GM18907 (cell line): ENCODE results near the gene ATOSB.

Experiments
- ATAC-seq: cut with Tn5 transposase; IDR thresholded peaks from one replicate; pipeline ENCODE4 v1.9.1; 2021; ENCODE audit warnings: mild to moderate bottlenecking, moderate library complexity; ENCODE audit not compliant: unreplicated experiment

ATOSB gene

DNA sequence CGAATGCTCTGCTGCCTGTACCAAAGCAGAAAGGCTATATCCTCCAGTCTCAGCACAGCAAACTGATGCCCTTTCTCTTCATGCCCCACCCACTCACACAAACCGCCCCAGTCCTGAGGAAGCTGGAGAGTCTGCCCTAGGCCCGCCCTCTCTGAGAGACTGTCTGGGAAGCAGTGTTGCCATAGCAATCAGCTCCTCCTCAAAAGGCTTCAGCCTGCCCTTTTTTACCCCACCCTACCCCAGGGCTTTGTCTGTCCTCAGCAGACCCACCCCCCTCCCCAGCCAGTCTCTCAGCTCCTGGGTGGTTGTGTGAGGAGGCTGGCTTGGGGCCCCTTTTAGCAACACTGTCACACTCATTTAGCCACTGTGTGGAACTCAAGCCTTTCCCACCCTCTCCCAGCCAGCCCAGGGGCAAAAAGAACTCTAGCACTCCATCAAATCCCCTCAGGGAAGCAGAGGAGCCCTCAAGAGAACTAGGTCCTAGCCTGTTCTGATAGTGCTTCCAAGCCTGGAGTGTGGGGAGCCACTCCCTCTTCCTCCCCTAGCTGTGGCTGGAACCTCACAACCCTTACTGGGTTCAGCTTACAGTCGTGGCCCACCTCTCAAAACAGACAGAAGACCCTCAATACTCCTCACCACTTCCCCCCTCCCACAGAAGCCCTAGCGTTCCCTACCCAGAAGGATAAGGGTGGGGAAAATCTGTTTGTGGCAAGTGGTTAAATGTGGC is 1.4 kb downstream of the ATOSB start:
- no peak for ATAC-seq

DNA sequence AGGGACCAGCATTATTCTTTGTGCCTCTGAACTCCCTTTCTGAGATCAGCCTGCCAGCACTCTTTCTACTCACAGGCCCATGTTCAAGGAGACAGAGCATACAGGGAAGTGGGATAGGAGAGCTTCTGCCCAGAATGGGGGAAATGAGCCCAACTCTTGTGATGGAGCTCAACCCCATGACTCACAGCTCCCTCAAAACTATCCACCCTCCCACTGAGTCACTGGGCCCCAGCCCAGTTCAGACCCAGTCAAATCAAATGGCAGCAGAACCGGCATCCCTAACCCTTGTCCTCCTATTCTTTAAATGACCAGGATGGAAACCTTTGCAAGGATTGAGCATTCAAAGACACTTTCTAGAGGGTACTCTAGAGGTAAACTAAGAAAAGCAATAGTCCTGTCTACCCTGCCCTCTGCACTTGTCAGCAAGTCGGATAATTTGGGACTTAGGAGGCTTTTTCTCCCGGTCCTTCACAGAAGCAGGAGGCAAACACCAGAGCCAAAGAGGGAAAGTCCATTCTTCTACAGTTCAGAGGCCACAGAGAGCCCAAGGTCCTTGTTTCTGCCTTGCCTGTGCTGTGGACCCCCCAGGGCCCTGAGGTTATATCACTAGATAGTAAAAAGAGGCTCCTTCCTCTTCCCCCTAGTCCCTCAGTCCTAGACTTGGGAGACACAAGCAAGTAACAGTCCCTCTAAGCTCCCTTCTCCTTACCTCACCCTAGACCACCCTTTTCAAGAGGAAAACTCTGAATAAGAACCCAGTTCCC is 3.2 kb downstream of the ATOSB start:
- no peak for ATAC-seq

DNA sequence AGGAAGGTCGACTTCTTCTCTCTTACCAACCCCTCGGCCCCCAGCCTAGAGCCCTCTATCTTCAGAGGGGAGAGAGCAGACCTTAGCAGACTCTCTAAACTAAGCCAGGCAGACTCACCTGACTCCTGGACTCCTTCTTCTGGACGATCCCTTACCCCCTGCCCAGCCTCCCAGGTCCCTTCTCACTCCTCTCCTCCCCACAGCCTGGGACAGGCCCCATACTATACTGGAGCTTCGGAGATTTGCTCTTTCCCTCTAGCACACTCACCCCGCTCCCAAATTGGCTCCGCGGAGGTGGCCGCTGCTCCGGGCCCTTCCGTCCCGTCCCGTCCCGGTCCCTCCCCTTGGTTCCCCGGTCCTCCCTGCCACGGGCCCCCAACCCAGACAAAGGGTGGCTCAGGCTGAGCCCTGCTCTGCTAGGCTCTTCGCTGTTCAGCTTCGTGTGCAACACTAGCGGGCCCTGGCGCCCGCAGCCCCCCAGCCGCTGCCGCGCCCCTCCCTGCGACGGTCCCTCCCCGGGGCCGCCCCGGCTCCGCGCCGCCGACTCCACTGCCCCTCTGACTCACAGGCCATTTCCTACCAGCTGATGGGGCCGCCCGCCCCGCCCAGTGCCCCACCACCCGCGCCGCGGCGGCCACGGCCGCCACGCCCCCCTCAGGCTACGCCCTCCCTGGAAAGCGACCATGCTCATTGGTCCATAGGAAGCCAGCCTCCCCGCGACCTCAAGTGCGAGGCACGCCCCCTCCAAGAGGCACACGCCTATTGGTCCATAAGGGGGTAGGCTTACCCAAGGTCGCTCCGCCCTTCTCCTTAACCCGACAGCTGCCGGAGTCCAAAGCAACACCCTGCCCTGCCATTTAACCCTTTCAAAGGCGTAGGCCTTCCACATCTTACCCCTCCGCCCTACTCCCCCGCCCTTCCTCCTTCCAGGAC is 4.4 kb downstream of the ATOSB start:
- ATAC-seq = peak; percentile 73

DNA sequence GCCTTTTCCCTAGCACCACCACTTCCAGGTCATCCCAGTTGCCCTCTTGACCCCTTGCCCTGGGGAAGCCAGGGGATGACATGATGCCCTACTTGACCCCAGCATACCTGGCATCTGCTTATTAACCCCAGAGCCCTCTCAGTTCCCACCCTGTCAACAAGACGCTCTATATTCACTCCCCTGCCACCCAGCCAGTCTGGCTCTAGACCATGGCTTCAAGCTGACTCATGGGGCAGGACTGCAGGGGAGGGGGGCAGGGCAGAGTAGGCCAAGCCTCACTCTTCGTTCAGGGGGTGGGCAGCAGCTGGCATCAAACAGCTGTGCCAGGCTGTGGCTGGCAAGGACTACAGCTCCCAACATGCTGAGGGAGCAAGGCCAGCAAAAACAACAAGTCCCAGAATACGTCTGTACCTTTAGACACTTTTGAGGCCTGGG is 5.3 kb downstream of the ATOSB start:
- ATAC-seq = no peak

DNA sequence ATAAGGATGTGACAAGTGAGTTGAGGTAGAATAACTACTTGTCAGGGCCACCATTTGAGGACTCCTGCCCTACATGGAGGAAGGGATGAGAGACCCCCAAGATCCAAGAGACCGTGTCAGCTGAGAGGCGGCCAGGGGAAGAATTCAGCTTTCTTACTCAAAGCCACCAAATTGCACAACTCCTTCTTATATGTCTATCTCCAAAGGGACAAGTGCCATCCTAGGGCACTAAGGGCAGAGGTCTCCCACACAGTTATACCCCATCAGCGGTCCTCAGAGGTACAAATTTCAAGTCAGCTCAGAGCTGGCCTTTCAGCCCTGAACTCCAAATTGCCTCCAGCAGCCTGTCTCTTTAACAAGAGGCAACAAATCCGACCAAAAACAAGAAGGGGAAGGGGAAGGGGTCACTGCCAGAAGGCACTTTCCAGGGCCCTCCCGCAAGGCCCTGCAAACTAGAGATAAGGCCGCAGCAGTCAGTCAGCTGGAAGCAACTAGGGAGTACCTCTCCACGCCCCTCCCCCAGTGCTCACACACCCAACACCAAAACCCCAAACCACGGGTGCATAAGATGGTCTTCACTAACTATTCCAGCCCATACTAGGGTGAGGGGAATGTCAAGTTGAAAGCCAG is 6.6 kb downstream of the ATOSB start:
- no peak for ATAC-seq

DNA sequence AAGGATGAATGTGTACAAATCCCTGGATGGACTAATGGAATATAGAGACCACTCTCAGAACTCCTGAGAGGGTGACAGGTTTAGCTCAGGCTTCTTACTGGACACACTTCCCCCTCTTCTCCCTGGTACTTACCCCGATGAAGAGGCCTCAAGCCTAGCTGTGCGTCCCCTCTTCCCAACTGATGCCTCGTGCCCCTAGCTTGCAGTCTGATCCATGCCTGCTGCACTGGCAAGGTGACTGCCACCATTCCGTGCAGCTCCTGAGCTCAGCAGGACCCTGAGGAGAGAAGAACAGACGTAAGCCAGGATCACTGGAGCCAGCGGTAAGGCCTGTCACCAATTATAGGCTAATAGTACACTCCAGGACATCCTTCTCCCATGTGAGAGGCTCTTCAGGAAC is 7.2 kb downstream of the ATOSB start:
- ATAC-seq = no peak

DNA sequence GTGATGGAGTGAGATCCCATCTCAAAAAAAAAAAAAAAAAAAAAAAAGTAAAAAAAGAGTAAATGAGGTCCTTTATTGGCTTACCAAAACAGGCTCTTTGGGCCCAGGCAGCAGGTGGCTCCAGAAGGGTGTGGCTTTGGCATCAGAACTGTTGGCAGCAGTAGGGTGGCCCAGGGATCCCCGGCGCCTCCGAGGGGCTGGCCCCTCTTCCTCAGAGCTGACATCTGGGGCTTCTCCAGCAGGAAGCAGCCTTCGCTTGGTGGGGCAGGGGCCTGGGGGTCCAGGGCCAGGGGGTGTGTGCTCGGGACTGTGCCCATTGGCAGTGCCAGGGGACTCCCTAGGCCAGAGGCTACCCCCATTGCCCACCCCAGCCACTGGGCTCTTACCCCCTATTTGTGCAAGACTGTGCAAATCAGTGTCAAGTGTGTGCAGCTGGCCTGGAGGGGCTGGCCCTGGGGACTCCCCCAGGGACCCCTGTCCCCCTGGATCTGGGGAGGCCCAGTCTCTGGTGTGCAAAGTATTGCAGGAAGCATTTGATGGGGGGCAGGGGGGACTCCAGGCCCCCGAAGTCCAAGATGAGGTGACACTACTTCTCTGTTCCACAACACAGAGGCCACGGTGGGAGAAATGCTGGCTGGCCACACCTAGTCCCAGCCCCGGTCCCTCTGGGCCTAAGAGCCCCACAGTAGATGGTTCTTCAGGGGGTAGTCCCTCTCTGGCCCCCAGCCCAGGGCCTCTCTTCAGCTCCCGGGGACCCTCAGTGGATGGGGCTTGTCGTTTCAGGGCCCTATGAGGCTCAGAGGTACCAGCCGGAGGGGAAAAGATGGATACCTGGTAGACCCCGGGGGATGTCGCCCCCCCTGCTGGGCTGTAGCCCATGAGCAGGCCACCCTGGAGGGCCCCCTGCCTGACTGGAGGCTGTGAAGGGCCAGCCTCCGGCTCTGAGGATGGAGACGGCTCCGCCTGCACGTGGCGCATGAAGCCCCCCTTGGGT is 8.1 kb downstream of the ATOSB start:
- no peak for ATAC-seq

DNA sequence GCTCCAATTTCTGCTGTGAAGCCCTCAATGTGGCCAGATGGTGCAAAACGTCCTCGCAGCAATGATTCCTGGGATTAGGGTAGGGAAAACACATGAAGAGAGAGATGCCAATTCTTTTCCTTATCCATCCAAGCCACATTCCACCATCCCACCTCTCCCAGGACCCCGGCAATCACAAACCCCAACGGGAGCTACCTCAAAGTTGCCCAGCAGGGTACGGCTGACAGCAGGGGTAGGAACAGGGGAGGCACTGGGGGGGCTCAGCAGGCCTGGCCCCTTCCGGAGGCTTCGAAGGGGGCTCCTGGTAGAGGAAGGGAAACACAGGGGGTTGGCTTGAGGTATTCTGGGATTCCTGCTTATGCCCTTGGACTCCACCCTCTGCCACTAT is 9.3 kb downstream of the ATOSB start:
- ATAC-seq = no peak

DNA sequence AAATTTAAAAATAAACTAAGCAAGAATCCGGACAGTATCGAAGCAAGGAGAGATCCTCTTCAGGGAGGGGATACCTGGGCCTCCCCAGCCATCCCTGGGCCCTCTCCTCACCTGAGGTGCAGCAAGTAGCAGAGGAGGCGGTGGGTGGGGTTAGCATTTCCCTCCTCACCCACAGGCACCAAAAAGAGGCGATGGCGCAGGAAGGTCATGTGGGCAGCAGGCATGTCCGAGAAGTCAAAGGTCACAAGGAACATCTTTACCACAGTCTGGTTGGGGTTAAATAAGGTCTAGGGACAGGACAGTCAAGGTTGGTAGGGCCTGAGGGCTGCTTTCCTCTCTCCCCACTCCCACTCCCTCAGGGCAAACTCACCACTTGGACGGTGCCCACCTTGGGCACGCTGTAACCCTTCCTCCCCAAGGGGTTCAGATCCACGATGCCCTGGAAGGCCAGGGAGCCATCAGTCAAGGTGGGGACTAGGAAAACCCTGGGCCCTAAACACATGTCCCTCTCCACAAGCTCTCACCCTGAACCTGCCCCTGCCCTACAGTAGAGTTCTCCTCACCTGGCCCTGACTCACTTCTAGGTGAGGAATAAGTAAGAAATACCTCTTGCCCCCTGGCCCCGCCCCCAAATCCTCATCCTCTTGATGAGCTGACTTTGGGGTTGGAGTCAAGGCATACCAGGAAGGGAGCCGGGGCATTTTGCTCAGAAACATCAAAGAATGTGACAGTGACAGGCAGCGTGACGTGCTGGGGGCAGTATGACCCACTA is 9.9 kb downstream of the ATOSB start:
- no peak for ATAC-seq

DNA sequence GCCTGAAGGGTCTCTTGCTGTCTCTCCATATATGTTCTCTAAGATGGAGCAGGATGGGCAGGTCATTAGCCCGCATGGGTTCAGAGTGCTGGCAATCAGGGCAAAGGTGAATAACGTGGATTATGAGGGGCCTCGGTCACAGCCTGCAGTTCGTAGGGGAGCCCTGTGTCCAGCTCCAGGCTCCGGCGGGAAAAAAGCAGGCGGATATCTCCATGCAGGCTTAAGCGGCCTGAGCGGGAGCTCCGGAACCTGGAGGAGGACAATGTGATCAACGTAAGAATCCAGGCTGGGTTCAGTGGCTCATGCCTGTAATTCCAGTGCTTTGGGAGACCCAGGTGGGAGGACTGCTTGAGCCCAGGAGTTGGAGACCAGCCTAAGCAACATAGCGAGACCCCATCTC is 10.5 kb downstream of the ATOSB start:
- ATAC-seq = no peak

DNA sequence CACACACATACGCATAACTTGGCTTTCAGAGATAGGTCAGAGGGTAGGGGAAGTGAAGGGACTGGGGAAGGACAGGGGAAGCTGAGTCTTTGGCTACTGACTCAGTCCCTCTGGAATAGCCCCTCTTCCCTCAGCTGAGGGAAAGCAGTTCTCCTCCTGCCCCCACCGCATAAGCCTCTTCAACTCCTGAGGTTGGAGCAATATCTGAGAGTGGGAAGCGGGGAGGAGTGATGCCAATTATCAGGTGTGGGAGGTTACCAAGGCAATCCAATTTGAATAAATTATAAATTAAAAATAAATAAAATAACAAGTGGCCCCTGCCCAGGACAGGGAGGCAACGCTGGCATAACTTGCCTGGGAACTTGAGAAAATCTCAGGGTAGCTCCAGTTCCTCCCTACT is 11.1 kb downstream of the ATOSB start:
- no peak for ATAC-seq

DNA sequence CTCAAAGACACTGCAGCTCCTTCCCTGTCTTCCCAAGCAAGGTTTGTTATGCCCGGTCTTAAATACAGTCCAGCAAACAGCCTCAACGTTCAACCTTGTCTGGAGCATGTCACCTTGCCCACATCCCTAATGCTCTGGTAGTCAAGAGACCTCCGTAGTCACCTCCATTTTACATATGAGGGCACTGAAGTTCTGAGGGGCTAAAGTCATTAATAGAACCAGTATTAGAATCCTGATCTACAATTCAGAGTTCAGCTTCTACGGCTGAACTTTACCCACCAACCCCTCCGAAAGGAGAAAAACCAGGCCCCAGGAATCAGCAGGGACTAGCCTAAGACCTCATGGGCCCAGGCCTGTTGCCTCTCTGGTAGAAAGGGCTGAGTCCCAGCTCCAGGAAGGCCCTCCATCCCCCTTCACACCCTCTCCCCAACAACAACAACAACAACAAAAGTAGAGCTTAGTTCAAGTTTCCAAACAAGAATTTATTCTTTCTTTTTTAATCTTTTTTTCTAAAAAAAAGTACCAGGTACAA is 11.9 kb downstream of the ATOSB start:
- no peak for ATAC-seq

DNA sequence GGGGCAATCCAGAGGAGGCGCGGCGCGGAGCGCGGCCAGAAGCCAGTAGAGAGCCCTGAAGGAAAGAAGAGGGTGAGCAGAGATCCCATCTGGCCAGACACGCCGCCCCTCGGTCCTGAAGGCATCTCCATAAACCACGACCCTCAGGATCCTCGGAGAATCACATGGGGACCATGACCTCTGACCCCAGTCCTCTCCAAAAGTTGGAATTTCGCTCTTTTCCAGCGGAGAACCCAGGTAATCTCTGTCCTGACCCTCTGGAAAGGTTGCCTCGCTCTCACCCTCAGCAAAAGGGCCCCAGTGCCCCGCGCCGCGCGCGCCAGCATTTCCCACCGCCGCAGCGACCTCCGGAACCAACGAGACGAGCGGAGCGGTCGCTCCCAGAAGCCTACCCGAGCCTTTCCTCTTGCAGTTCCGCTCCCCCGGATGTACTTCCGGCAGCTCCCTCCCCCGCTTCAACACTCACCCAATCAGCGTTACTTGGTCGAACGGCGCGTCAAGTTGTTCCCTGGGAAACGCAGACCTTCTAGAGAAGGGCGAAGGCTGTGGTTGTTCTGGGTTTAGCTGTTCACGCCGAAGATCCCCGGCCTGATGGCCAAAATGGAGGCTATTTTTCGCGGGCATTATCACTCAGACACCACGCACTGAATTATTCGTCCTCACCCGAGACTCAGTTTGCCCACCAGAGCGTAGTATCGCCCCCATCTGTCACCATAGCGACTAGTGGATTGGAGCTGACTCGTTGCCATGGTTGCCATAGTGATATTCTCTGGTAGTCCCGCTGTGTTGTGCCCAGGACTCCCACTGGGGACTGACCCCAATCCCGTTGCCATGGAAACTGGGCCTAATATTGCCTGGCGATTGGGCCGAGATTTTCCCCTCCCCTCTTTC is 12.6 kb downstream of the ATOSB start, which contains the start of gene STOML2:
Gene STOML2, minus strand, starts transcription at position 363 of the 891 bp plus-strand sequence. Its CDS starts 37 bp downstream, at position 326.
- peak; percentile 90 for ATAC-seq

DNA sequence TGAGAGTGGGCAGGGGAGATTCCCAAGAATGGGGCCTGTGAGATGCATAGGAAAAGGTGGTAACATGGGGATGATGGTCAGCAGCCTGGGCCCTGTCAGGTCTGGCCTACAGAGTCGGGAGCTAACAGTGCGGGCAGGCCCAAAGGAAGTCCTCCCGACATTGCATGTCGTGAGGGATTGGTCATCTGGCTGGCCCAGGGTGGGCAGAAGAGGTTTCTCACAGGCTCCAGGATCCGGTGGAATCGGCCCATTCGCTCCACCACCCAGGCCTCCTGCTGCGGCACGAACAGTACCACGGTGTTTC is 13.2 kb downstream of the ATOSB start:
- ATAC-seq = peak; percentile 18

DNA sequence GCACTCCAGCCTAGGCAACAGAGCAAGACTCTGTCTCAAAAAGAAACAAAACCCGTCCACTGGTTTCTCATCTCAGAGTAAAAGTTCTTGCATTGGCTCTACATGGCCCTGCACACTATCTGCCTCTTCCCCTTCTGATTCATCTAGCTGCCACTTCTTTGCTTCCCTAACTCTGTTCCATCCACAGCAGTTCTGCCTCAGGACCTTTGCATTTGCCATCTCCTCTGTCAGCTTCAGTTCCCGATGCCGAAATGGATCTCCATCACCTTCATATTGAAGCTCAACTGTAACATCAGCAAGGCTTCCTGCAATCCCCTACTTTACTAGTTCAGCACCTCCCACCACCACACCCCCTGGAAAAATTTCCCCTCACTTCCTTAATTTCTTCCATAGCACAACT is 18.1 kb downstream of the ATOSB start:
- ATAC-seq = no peak

DNA sequence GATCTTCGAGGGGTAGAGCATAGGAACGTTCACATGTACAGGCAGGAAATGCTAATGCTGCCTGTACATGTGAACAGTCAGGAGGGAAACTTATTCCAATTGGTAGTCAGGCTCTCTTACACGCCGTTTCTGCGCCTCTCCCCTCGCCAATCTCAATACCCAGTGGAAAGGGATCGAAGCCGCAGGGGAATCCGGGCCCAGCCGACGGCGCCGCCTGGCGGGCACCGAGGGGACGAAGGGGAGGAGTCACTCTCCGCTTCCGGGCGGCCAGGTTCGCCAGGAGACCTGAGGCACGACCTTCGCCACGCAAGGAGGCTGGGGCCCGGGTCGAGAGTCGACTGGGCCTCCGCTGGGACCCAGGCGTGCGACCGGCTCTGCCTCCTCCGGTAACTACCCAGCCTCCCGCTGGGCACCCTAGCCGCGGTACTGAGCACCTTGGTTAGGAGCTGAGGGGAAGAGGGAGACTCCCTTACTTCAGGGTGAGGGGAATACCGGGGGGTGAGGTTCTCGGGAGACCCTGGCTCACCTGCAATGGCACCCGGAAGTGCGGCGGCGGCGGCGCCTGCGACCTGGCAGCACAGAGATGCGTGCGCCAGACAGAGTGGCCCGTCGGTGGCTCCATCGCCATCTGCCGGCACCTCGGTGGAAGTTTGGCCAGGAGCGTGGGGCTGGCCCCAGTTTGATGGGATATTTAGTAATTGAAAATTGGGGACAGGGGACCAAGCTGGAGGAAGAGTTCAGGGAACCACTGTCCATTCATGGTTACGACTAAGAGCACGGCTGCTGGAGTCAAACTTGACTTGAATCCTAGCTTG is 19.4 kb downstream of the ATOSB start, which contains the start of gene PIGO:
Gene PIGO, minus strand, starts transcription at position 557 of the 815 bp plus-strand sequence. CDS start 1,026 bp downstream, outside the sequence.
- ATAC-seq = peak; percentile 87

DNA sequence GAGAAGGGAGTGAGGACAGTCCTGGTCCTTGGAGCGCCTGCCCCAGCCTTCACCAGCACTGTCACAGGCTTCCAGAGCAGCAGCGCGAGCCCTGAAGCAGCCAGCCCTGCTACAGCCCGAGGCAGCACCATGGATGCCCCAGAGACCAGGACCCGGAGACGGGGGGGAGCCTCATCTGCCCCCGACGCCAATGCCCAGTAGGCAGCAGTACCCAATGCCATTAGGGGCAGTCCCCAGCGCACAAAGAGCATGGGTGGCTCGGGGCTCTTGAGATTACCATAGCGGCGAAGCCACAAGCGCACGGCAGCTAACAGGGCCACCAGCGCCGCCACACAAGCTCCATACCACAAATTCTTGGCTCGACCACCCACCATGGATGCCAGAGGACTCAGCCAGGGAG is 24.1 kb downstream of the ATOSB start:
- ATAC-seq = no peak
